ENCODE results near the gene UTRN.

Gene UTRN

DNA sequence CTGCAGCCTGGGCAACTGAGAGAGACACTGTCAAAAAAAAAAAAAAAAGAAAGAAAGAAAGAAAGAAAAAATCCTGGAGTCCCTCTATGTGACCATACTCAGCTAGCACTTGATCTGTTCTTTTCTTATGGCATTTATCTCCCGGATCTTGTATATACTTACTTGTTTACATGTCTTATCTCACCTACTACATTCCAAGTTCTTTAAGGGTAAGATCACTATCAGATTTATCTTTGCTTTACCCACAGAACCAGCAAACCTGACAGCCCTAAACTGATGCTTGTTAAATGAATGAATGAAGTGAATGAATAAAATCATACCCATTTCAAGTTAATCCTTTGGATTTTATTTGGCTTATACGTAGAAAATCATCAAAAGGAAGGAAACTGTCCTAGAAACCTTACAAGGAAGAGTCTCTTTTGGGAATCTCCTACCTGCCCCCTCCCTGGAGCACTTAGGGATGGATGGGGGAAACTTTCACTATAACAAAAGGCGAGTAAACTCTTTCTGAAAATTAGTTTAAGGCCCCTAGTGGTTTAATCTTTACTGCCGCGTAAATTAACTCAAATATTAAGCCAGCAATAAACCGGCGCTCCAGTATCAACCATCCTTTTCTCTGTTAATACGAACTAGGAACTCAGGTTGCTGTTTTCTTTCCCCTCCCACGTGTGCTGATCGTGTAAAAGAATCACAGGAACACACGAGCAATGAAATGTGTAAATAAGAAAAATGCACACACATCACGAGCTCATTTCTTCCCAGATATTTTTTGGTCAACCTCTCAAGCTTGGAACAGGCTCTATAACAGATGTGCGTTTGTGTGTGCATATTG is 1.3 kb upstream of the UTRN start:
- DNase-seq (ENCODE audit: low read depth) = no peak

GRCh38 chr6:144284478-144284782 is 705 bp upstream of the UTRN start:
- no peak for DNase-seq (ENCODE audit: low read depth)

GRCh38 chr6:144285548-144285797 is 338 bp downstream of the UTRN start:
- DNase-seq (ENCODE audit: low read depth) = no peak

DNA sequence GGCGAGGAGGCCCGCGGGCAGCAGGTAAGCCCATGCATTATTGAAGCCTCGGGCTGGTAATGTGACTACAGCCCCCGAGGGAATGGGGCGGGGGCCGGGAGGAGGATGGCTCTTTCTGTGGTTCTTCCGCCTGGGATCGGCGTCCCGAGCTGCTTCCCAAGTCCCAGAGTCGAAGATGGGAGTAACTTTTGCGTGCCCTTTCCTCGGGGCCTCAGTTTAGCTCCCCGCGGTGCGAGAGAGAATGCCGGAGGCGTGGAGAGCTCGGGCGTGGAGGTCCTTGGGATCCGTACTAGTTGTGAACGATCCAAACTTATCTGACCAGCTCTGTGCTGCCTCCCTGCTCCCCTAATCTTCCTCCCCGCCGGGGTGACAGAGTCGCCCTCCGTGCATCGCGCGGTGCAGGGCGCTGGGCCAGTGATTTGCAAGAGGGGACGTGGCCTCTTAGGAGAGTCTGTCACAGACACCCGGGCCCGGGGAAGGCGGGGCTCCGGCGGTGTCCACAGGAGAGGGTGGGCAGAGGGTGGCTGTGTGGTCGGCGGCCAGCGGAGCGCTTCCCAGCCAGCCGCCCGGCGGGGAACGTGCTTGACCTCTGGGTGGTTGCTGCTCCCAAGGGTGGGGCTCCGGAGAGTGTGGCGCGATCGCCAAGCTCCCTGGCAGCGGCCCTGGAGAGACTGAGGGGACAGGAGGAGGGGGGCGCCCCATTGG is 815 bp downstream of the UTRN start:
- peak; percentile 28 for DNase-seq (ENCODE audit: low read depth)

DNA sequence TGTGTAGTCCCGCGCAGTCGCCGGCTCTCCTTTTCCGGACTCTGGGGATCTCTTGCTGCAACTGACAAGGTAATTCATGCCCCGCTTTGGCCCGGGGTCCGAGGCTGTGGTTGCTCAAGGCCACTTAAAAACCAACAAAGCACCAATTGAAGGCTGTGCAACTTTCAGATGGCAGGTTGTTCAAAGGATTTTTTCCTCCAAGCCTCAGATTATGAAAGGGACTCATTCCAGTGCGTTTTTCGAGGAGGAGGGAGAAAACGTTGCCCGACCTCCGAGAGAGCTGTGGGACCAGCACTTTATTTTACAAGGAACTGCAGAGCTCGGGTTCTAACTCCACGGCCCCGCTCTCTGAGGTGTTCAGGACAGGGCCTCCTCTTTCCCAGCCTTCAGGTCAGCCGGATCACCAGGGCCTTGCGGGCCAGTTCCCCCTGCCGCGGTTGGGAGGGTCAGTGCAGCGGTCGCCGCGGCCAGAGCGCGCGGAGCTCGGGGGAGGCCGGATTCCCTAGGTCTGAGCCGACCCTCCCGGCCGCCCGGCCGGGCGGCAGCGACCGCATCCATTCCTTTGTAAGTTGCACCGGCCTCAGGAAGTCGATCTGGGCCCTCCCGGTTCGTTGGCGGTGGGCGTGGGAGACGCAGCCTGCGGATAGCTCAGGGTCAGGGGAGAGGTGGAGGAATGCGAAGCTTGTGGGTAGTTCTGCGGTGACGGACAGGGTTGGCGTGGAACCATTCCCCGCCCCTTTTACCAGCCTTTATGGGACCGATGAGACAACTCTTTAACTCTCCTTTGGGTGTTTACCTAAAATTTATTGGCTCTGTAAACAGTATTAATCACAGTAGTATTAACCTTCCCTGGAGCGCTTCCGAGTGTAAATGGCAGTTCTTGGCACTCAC is 1.6 kb downstream of the UTRN start:
- peak; percentile 57 for DNase-seq (ENCODE audit: low read depth)

DNA sequence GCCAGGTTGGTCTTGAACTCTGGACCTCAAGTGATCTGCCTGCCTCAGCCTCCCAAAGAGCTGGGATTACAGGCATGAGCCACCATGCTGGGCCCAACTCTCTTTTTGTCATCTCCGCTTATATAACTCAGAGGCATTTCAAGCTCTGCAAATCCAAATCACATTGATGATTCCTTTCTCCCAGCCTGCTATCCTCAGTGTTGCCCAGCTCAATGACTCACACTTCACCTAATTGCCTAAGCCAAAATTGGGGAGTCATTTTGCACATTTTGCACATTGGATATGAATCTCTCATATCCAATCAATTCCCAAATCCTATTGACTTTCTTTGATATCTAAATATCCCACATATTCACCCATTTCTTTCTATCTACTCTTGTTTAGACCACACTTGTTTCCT is 3.9 kb downstream of the UTRN start:
- DNase-seq (ENCODE audit: low read depth) = no peak

- DNase-seq (ENCODE audit: low read depth) = no peak
Measured at GRCh38 chr6:144292372-144292771, 7.2 kb downstream of the UTRN start.

- DNase-seq (ENCODE audit: low read depth) = peak; percentile 80
Measured at GRCh38 chr6:144294016-144294415, 8.9 kb downstream of the UTRN start.

DNA sequence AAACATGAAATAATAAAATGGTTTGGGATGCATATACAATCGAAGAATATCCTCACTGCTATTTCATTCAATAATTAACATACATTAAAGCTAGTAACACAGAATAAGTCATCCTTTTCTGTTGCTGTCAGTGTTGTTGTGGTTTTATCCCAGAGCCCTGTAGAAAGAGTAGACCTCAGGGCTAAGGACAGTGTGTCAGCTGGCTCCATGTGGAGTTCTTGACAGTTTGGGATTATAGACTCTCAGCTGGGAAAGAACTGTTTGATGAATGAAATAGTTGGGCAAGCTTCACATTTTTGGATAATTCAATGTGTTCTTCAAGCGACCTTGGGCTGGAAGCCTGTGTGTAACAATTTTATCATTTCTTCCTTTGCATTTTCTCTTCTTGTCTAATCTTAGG is 10.1 kb downstream of the UTRN start:
- no peak for DNase-seq (ENCODE audit: low read depth)

DNA sequence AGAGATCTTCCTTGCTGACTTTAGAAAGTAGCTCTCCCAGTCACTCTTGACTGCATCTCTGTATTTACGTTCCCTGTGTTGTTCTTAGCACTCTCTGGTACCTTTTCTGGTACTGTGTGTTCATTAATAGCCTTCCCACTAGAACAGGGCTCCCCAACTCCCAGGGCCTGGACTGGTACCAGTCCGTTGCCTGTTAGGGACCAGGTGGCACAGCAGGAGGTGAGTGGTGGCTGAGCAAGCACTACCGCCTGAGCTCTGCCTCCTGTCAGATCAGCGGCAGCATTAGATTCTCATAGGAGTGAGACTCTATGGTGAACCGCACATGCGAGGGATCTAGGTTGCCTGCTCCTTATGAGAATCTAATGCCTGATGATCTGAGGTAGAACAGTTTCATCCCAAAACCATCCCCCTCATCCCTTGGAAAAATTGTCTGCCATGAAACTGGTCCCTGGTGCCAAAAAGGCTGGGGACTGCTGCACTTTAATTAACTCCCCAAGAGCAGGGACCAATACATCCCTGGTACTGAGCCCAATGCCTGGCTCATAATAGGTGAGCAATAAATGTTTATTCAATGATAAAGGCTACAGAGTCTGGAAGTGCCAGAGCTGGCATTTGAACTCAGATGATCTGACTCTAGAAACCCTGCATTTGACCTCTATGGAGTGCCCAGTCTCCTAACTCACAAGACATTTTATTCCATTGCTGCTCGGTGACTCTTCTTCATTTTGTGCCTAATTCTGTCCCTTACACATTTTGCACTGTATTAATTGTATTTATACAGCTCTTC is 11.0 kb downstream of the UTRN start:
- DNase-seq (ENCODE audit: low read depth) = no peak

DNA sequence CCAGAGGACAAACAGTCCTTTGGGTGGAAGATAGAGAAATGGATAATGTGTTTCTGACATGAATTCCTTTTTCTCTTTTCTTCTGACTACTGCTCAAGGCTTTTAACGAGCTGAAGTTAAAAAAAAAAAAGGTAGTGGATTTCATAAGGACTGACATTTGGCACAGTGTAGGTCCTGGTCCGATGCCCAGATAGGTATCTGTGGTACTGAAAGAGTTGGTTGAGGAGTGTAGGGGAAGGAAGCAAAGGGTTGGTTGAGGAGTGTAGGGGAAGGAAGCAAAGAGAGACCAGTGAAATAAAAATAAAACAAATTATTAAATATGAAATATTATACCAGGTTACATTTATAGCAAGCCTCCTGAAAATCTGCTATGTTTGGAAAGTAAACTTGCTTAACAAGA is 11.8 kb downstream of the UTRN start:
- DNase-seq (ENCODE audit: low read depth) = no peak

DNA sequence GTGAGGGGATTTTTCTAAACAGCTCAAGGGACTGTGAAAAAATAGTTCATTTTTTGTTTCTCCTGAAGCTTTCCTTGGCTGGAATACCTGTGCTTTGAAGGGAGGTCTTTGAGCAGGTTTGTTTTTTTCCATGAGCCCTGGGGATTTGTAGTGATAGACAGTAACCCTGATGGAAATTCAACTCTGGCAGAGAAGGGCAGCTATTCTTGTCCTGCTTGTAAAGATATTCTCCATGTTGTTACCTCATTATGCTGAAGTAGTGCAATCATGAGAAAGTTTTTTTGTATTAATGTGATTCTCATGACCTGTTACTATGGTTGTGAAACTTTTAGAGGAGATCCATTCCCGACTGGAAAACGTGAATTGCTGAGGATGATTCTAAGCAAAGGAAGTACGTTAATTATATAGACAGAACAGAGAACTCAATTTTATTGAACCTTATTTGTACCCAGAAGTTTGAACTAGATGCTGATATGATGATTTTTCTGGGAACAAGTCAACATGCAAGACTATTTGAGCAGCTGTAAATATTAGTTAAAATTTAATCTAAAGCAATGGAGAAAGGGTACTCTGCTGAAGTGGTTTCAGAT is 12.5 kb downstream of the UTRN start:
- DNase-seq (ENCODE audit: low read depth) = no peak

DNA sequence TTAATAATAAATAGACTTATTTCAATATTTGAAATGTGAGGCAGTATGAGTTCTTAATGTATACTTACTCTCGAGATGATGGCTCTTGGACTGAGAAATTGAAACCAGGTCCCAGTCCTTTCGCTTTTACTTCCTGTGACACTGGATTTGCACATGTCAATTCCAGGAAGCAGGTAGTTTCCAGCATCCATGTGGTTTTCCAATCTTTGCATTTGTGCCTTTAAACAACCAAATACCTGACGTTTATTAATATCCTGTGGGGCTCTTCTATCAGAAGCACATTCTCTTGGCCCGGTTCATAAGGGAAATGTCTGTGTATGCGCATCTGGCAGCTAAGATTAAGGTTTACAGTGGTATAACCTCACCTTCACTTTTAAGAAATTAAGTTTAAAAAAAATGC is 13.1 kb downstream of the UTRN start:
- DNase-seq (ENCODE audit: low read depth) = no peak

DNA sequence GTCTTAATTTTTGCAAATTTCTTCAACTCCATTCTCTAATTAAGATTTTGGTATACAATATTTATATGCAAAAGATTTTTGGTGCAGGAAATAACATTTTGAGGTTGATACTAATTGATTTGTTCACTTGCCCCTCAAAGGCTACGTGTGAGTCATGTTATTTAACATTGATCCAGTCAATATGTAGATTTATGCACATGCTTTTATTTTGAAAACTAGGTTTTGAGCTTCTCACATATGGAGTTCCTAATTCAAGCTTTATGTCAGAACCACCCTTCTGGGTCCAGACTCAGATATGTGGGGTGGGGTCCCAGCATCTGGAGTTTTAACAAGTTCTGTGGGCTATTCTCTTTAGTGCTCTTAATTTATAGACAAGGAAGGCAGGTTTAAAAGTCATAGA is 13.8 kb downstream of the UTRN start:
- no peak for DNase-seq (ENCODE audit: low read depth)

DNA sequence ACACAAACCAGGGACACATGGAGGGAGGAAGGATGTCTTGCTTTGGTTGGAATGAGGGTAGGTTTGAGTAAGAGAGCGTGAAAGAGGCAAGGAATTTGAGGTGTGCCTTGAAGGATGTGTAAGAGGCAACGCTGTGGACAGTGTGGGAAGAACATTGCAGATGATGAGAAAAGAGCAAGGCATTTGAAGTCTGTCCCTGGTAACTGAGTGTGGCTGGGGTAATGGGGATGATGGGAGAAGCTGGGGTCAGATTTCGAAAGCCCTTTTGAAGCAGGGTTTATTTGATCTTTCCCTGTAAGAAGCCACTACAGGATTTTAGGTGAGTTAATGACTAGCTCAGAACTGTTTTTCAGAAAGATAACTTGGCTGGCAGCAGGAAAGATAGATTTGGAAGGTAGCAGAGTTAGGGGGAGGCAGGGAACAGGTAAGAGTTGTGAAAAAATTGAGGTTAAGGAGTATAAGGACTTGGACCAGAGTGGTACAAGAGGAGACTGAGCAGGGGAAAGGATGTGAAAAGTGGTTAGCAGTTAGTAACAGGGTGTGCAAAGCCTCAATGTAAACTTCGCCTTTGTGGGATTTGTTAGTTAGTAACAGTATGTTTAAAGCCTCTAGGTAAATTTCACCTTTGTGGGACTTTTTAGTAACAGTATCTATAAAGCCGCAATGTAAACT is 17.7 kb downstream of the UTRN start:
- DNase-seq (ENCODE audit: low read depth) = no peak

GRCh38 chr6:144304223-144304848 is 19.2 kb downstream of the UTRN start:
- no peak for DNase-seq (ENCODE audit: low read depth)

DNA sequence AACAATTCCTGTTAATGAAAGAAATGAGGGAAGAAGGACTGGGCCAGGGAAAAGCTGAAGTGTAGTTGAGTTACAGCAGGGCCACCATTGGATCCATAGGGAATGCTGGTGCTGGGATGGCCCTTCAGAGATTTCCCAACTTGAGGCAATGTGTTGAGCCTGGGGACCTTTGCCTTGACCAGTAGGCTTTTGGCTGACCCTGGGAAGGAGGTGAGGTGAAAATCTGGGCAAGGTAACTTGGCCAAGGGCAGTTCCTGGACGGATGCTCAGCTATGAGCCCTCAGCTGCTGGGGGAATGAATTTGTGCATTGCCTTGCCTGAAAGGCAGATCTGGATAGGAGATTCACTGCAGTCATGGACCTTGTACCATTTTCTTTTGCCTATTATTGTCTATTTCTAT is 20.4 kb downstream of the UTRN start:
- no peak for DNase-seq (ENCODE audit: low read depth)

DNA sequence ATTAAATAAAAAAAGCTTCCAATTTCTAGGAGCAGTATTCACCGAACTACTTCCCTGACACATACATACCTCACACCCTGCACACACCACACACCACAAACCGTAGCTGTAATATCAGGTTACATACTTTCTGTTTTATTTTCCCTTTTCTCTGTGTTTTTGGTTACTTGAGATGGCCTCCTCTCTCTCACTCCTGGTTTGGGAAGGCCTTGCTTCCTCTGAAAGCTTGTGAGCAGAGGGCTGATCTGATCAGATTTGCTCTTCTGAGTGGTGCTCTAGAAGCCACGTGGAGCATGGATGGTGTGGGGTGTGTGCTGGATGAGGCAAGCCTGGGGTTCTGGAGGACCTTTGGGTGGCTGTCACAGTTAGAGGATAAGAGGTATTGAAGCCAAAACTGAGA is 20.9 kb downstream of the UTRN start:
- DNase-seq (ENCODE audit: low read depth) = no peak

DNA sequence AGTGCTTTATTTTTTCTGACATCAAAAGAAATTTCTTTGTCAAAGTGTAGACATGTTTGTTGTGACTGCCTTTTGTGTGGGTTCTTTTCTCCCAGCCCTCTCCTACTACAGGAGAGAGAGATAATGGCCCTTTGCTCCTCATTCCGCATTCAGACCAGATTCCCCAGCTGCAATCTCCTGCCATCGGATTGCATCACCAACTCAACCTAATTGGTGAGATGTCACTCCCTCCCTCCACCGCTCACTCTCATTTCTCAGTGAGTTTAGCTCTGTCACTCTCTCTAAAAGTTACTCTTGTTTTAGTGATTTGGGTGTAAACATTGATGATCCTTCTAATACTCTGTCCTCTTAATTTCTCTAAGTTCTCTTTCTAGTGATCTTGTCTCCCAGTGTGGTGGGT is 22.7 kb downstream of the UTRN start:
- no peak for DNase-seq (ENCODE audit: low read depth)

DNA sequence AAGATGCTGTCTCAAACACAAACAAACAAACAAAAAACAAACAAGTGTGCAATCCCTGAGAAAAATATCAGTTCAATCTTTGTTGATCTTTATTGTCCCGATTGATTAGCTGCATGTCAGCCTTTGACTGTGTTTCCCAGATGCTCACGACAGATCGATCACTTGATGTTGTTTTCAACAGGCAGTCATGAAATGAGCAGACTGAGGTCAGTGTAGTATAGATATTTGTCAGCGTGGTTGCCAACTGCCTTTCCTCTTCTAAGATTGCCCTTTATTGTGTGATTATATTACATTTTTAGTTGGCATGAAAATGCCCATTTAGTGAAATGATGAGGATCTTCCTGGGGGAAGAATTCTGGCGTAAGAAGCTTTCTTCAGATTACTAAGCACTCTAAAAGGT is 25.6 kb downstream of the UTRN start:
- DNase-seq (ENCODE audit: low read depth) = no peak

GRCh38 chr6:144311361-144311760 is 26.2 kb downstream of the UTRN start:
- no peak for DNase-seq (ENCODE audit: low read depth)
